Frontal cortex (tissue), 4 donors: ENCODE results near the gene NAMPT. TPM values are rescaled to one million over a fixed set of nuclear protein-coding genes. Genes with fewer than 3 reads are reported as not detected.
"Not testable (repeated sequence)": the region's sequence is repeated elsewhere in the genome, so short reads cannot be mapped to it uniquely, and the experiment has no call there.

Experiments
- DNase-seq, 2 donors: peaks; one replicate each; pipeline ENCODE4 v3.0.0; 2012; ENCODE audit warnings: low spot score in 2 of 2
- FAIRE-seq: peaks from 2 replicates; lab custom pipeline; 2012; peaks lifted over from hg19 to GRCh38; lab: Jason Lieb, UNC
- total RNA-seq: library from RNA; depleted of rRNA; stranded (reverse); fragments of >200 nt; gene quantifications from one replicate; pipeline ENCODE4 v1.2.3, GENCODE V29; 2014
- donor health status: control.
- donor health status: control.
- donor health status: control.

The NAMPT gene
- total RNA-seq, 1 donor from 2014 or later = 50.1 TPM

GRCh38 chr7:106246902-106247711 lies 37.7 kb downstream of the NAMPT start:
- no peak for DNase-seq
- no peak for FAIRE-seq

- FAIRE-seq = no peak
These were observed 40.9 kb downstream of the NAMPT start for GRCh38 chr7:106243893-106244292.

GRCh38 chr7:106239406-106239805 lies 45.4 kb downstream of the NAMPT start:
- FAIRE-seq (no peak), DNase-seq (no peak)

More at GRCh38 chr7:106243893-106244292, 40.9 kb downstream of the NAMPT start:
- no peak for DNase-seq

- FAIRE-seq = no peak
These were observed 46.0 kb downstream of the NAMPT start for GRCh38 chr7:106238830-106239229.

GRCh38 chr7:106236065-106236464 lies 48.7 kb downstream of the NAMPT start:
- DNase-seq (no peak), FAIRE-seq (no peak)

More at GRCh38 chr7:106238830-106239229, 46.0 kb downstream of the NAMPT start:
- no peak for DNase-seq

GRCh38 chr7:106234425-106234824 lies 50.4 kb downstream of the NAMPT start:
- FAIRE-seq (no peak), DNase-seq (no peak)

GRCh38 chr7:106231856-106232490 lies 52.8 kb downstream of the NAMPT start:
- FAIRE-seq (no peak), DNase-seq (no peak)

GRCh38 chr7:106225856-106226255 lies 58.9 kb downstream of the NAMPT start:
- no peak for FAIRE-seq
- no peak for DNase-seq

GRCh38 chr7:106224797-106225196 lies 60.0 kb downstream of the NAMPT start:
- DNase-seq = no peak
- no peak for FAIRE-seq

GRCh38 chr7:106223156-106223555 lies 61.6 kb downstream of the NAMPT start:
- FAIRE-seq (no peak), DNase-seq (no peak)

GRCh38 chr7:106222545-106222944 lies 62.2 kb downstream of the NAMPT start:
- no peak for FAIRE-seq
- DNase-seq = no peak

- DNase-seq = no peak
- no peak for FAIRE-seq
These were observed 64.5 kb downstream of the NAMPT start for GRCh38 chr7:106220307-106220706.

- DNase-seq (no peak), FAIRE-seq (no peak)
These were observed 65.6 kb downstream of the NAMPT start for GRCh38 chr7:106219170-106219569.

GRCh38 chr7:106218546-106218945 lies 66.2 kb downstream of the NAMPT start:
- no peak for FAIRE-seq
- DNase-seq = no peak

- FAIRE-seq (no peak), DNase-seq (no peak)
These were observed 67.8 kb downstream of the NAMPT start for GRCh38 chr7:106216923-106217542.

- FAIRE-seq = no peak
- peak in 1 of 2 donors; percentile 18 for DNase-seq
These were observed 68.3 kb downstream of the NAMPT start for GRCh38 chr7:106216517-106216922.

- no peak for DNase-seq
- no peak for FAIRE-seq
These were observed 68.8 kb downstream of the NAMPT start for GRCh38 chr7:106215868-106216516.

- DNase-seq, FAIRE-seq: not testable (repeated sequence)
These were observed 75.8 kb downstream of the NAMPT start for GRCh38 chr7:106208944-106209343.

GRCh38 chr7:106206826-106207541 lies 77.8 kb downstream of the NAMPT start:
- DNase-seq (no peak), FAIRE-seq (no peak)
